CD4-positive, alpha-beta T cell treated with Interleukin-21 for 1 hour (primary cell): ENCODE data around the gene LSAMP.

ENCODE experiments used
- DNase-seq: peaks from one replicate; pipeline ENCODE4 v3.0.0-alpha.2; 2020

The LSAMP gene

DNA sequence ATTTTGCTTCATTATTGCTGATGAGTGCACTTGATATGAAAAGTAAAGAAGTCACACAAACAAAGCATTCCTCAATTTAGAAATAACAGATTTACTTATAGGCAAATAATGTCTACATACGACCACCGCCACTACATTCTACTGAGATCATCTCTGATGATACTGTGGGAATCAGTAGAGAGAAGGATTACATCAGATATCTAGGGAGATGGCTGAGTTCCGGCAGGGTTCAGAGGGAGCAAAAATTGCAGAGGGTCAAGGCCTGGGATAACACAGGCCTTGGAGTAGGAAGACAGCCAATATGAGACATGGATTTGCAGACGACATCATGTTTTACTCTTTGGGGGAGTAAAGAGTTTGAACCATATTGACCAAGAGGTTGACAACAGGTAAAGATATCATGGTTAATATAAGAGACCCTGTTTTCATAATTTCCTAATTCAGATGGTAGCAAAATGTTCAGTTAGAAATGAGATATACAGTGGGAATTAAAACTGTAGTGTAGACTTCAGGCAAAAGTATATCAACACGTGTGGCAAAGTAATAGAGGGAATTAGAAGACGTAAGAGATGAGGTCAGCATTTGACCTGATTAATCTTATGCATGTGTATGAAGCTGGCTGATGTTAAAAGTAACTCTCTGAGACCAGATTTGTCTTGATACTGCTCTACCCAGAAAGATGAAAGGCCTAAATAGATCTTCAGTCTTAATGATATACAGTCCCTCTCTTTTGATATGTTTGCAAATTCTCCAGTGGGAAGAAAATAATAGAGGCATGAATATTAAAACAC lies 15.6 kb downstream of the LSAMP start:
- DNase-seq = no peak

DNA sequence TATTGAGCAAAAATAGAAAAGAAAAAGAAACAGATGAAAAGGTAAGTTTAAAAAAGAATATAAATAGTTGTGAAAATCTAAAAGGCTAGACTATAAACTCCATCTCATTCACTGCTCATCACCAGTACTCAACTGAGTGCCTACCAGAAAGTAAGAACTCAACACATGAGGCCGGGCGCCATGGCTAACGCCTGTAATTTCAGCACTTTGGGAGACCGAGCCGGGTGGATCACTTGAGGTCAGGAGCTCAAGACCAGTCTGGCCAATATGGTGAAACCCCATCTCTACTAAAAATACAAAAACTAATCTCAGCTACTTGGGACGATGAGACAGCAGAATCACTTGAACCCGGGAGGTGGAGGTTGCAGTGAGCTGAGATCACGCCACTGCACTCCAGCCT lies 19.3 kb downstream of the LSAMP start:
- DNase-seq = no peak

DNA sequence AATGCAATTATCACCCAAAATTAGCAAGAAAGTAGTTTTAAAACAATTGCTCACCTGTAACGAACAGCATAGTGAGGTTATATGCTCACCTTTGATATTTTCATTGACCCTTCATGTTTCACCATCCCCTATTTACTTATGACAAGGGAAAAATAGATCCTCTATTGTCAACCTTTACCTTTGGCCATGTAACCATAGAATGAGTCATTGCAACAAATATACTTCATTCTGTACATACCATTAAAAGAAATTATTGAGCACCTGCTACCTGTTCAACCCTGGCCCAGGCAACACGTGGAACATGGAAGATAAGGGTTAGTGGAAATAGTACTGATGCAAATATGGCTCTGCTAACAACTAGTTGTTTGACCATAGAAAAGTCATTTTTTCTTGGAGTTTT lies 20.2 kb downstream of the LSAMP start:
- no peak for DNase-seq

DNA sequence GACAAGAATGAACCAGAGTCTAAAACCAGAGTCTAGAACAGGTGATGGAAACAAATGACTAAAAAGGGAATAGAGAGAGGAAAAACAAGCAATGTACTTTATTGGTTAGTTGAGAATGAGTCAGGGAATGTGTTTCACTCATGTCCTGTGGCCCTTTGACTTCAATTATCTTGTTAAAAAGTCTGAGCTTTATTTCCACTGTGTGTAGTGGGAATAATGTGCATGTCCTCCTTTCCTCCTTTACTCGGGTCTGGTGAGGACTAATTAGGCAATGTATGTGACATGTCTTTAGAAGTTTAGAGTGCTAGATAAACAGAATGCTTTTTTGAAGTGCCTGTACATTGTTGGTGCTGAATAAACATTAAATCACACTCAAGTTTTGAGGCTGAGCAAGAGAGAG lies 21.3 kb downstream of the LSAMP start:
- no peak for DNase-seq

DNA sequence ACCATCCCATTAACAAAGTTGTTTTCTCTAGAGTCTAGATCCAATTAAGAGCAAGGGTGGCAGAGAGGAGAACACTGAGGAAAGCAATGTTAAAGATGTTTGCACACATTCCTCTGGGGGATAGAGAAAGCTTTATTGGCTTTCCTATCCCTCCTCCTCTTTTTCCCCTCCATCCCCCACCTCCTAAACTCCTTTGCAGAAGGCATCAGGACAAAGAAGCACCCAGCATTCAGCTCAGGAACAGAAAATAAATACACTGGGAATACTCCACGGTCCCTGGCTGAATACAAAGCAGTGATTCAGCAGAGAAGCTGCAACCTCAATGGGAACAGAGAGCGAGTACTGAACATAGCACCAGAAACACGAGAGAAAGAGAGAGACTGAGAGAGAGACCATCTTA lies 21.9 kb downstream of the LSAMP start:
- DNase-seq = no peak

DNA sequence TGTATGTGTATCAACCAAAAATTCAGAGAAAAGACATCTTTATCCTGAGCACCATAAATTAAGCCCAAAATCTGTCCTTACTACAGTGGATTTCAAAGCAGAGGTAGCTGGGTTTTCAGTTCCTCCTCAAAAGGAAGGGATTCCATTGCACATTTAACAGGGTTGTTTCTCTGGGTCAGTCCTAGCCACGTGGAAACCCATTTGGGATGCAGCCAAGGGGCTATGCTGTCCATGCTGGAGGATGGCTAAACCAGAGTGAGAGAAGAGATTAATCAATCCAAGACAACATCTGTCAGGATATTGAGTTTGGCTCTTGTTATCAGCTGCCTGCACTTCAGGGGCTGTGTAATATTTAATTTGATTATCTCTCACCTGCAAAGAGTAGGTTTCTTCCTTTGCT lies 28.1 kb downstream of the LSAMP start:
- DNase-seq = no peak

DNA sequence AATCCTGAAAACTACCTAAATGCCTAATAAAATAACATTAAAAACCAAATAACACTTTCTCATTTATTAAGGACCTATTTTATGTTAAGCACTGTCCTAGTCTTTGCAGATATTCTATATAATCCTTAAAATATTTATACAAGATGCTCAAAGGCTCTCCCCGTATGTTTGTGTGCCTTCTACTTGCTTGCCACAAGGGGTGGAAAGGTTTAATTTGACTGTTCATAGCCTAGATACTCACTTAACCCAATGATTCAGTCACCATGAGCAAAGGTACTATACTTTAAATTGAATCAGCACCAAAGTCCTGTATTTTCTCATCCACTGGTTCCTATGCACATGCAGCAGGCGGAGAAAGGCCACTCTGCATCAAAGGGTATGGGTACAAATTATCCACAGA lies 32.0 kb downstream of the LSAMP start:
- no peak for DNase-seq

DNA sequence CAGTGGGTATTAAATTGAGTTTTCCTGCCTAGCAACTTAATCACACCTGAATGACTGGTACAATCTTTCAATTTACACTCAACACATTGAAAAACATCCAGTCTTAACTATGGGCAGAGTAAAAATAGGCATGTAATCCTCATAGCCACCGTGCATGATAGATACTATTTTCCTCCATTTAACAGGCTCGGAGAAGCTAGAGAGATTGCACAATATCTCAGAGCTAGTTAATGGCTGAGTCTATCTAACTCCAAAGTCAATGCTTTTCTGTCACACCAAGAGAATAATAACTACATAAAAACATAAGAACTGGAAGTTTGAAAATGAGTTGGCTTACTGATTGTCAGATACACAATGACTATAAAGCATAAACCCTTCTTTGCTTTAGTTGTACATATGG lies 36.8 kb downstream of the LSAMP start:
- DNase-seq = no peak

DNA sequence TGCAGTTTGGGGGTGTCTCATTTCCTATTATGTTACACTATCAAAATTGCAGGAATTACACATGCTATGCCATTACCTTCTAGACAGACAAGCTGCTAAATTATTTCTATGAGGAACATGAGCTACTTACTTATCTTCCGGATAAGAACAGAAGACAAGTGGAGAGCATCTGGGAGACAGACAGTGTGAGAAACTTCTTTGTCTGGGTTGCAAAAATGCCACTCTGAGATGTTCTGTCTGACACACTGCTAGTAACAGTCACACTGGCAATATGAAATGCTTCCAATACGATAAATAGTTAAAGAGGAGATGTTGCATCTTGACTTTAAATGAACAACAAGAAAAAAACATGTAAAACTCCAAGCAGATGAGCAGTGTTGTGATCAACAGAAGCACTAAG lies 40.1 kb downstream of the LSAMP start:
- no peak for DNase-seq

DNA sequence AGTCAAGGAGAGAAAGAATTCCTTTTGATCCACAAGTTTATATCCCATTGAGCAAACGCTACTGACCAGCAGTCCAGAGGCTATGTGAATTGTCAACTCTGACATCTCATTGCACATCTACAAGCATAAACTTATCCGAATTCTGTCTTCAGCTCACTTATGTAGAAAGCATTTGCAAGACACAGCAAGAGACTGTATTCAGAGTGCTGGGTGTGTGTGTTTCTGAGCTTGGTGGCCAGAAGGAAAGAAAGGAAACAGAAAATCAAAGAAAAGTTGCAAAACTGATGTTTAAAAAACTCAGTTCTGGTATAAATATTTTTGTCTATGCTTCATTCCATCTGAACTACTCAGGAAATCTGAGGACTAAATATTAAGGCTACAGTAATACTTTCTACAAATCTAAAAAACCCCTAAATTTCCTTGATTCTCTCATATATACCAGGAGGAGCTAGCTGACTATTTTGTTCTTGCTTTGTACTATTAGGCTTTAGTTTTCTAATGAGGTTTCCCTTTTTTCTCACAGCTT lies 45.5 kb downstream of the LSAMP start:
- DNase-seq = no peak

DNA sequence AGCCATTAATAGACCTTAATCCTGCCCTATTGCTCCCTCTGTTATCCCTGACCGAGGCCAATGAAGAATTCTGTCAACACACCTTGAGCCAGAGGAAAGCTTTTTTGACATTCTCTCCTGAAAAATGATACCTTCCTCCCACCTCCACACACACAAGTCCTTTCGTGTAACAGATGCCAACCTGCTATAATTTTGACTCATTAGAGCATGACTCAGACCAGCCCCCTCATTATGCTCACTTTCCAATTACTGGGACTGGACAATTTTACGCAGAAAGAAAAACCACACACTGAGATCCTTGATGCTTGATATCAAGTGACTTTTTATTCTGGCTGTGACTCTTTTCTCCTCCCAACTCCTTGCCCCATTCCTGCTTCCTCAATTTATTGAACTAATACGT lies 50.9 kb downstream of the LSAMP start:
- DNase-seq = no peak

DNA sequence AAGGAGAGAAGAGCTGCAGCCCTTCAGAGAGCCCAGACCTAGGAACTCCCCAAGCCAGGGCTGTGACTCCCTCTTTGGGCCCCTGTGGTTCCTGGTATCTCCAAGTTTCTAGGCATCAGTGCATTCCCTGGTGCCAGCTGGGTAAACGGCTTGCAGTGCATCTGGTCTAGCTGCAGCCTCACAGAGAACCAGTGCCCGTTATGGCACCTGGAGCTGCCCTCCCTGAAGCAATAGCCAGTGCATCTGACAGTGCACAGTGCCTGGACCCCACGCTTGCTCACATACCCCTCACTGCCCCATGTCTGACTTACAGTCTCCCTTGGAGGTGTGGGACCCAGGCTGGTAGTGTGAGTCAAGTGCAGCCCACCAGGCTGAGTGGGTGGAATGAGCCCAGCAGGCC lies 52.1 kb downstream of the LSAMP start:
- DNase-seq = no peak

DNA sequence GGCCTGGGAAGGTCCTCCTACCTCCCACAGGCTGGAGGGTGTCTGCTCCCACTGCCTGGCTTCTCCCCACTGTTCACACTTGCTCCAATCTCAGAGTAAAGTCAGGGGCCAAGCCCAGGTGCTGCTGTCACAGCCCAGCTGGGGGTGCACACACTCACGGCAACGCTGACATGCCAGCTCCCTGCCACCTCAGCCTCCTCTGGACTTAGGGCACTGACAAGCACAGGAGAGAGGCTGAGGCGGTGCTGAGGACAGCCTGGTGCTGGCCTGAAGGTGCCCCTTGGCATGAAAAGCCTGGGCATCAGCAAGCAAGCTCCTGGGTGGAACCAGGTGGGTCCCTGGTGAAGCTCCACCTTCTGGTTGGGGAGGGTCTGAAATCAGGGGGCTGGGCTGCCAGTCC lies 53.0 kb downstream of the LSAMP start:
- no peak for DNase-seq

DNA sequence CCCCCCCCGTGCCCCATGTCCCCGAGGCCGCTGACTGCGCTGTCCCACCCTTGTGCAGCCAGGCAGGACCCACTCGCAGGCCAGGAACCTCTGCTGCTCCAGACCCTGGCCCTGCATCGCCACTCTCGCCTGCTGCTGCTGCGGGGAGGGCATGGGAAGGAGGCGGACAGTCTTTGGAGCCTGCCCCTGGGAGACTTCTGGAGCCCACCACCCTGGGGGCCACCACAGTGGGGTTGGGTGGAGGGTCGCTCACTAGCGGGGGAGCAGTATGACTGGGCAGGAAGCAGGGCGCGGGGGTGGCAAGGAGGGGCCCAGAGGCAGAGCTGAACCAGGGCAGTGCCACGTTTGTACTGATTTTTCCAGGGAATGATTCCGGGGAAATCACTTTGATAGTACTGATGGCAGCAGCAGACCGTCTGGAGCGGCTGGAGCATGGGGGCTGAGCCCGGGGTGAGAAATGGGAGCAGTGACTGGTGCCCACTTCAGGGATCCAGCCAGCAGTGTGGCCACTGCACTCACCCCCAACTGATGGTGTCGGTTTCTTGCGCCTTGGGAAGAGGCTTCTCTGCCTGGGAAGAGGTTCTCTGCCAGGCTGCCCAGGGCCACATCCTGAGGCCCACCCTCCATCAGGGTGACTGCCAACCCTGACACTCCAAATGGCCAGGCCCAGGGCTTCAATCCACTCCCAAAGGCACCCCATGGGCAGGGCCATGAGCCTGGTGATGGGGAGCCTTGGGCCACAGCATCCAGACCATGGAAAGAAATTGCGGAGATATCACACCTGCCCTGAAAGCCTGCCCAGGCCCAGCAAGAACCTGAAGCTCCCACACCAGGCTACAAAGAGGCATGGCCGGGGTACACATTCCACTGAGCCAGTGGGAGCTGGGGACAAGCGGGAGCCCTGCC lies 53.7 kb downstream of the LSAMP start:
- no peak for DNase-seq

DNA sequence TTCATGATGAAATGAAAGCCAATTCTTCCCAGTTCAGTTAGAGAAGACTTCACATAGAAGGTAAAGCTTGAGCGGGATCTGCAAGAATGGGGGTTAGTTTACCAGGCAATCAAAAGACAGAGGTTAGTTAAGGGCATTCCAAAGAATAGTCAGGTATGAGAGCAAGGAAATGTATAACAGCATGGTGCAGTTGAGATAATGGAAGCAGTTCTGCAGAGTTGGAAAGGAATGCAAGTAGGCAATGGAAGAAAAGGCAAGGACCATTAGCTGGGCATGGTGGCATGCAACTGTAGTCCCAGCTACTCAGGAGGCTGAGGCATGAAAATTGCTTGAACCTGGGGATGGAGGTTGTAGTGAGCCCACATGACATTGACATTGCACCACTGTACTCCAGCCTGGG lies 55.0 kb downstream of the LSAMP start:
- no peak for DNase-seq

DNA sequence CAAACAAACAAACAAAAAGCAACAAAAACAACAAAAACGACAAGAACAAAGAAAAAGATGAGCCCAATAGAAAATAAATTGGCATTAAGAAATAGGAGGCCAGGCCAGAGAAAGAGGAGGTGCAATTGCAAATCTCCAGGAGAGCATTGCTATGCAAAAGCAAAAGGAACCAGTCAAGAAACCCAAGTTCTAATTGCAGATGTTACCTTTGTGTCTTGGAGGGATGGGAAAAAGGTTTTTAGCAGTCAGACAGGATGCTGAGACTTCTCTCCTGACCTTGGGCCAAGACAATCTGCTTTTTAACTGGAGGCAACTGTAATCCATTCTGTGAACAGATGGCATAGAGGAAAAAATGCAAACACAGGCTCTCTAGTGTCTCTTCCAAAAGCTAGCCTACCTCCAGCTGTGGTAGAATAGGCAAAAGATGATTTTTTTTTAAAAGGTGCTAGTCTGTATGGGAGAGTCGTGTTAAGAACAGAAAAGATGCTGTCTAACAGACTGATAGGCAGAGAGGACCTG lies 56.4 kb downstream of the LSAMP start:
- no peak for DNase-seq

DNA sequence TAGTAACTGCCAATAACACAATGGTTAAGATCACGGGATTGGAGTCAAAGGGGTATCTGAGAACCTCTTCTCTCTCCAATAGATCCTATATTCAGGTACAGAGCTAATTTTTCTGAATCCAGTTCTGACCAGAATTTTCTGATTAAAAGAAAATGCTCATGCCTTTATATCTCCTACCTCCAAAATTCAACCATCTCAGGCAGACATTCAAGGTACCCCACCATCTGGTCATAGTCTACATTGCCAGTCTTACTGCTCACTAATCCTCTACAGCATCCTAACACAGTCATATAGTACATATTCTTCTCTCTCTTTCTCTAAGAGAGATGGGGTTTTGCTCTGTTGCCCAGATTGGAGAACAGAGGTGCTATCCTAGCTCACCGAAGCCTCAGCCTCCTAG lies 59.1 kb downstream of the LSAMP start:
- DNase-seq = no peak

DNA sequence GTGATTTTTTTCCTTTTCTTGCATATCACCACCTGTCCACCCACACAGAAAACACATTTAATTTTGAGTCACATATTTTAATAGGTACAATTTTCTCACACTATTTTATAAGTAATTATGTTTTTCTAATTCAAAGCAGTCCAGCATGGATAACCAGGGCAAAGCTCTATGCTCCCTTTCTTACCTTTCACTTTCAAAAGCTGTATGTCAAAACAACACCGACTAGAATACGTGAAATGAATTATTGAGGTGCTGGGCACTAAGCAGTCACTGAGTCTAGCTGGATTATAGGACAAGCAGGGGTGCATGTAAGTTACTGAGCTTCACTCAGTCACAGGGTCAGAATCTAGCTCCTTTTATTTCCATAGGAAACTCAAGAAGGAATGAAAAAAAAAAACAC lies 60.6 kb downstream of the LSAMP start:
- DNase-seq = no peak

DNA sequence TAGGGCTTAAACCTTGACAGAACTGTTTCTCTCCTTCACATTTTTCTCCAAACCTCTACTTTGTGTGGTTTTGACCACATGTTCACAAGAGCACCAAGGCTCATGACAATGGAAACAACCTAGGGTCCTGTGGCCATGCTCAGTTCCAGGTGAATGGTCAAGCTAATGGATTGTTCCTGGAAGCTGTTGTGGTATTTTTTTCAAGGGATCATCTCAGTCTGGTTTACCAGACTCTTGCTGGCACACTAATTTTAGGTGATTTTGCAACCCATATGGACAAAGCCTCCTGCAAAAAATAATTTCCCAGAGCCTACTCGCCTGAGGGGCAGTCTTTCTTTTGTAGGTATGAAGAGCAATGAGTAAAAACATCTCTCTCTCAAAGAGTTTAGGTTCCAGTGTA lies 67.2 kb downstream of the LSAMP start:
- no peak for DNase-seq

DNA sequence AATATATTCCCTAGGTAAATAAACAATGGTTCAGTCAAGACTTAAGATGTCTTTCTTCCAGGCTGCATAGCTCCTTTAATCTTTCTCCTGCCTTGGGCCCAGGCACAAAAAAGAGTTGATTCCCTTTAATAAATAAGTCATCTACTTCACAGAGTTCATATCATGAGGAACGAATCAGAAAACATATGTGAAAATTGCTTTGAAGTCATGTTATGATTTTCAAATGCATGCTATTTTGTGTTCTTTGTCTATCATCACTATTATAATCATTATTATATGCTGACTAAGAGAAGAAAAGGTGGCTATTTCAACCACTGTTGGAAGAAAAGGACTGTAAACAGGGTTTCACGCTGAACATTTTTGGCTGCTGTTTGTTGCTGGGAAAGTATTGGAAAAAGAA lies 70.4 kb downstream of the LSAMP start:
- no peak for DNase-seq

DNA sequence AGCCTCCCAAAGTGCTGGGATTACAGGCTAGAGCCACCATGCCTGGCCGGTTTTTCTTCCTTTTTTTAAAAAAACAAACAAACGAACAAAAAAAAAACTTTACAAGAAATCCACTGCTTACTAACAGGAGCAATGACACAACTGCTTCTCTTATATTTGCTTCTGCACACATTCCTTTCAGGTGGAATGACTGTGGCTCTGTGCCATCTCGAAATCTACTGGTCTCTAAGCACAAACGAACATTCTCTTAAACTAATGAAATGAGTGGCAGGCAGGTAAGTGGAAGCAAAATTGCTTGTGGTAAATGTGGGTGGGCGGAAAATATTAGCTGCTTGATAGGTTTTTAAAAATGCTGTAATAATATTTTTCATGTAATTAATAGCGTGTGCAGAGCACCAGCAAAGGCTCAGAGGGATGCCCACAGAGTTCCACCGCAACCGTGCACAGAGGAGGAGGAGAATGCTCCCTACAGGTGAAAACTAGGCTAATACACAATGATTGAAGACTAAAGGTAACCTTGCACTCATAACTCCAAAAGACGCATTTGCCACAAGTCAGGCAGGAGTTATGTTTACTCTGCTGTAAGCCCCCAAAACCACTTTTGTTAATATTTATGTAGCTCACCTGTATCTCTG lies 77.4 kb downstream of the LSAMP start:
- no peak for DNase-seq

DNA sequence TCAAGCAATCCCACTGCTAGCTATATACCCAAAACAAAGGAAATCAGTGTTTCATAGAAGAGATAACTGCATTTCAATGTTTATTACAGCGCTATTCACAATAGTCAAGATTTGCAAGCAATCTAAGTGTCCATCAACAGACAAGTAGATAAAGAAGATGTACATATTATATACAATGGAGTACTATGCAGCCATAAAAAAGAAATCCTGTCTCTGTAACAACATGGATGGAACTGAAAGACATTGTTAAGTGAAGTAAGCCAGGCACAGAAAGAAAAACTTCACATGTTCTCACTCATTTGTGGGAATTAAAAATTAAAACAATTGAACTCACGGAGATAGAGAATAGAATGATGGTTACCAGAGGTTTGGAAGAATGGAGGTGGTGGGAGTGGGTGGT lies 89.2 kb downstream of the LSAMP start:
- no peak for DNase-seq

DNA sequence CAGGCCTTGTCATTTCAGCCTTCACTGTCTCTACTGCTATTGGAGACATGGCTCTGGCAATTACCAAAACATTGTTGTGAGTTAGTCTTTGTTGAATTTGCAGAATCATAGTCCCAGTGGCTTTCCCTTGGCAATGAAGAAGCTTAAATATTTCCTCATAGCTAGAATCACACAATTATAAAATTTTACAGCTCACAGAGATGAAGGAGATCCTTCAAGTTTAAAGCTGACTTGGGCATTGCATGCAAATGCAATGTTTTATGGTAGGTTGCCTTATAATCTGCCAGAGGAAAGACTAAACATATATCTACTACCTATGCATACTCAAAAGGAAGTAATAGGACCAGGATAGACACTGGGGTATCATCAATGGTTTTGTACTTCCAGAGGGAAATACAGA lies 90.9 kb downstream of the LSAMP start:
- no peak for DNase-seq
